Stimulated activated CD4-positive, alpha-beta T cell treated with anti-CD3 and anti-CD28 coated beads, Interleukin-1b, Interleukin-23, amount 100 ng/mL, for 1 hour (primary cell): ENCODE measurements around the gene EBF3.

Source experiments
- DNase-seq, 2 donors: peaks; one replicate each; pipeline ENCODE4 v3.0.0-alpha.2; 2020; ENCODE audit warnings: low read depth in 2 of 2

The EBF3 gene

GRCh38 chr10:129958629-129959543 is 5.2 kb downstream of the EBF3 start:
- no peak for DNase-seq

GRCh38 chr10:129958148-129958628 is 5.9 kb downstream of the EBF3 start:
- DNase-seq = no peak

GRCh38 chr10:129956876-129957673 is 7.0 kb downstream of the EBF3 start:
- no peak for DNase-seq

GRCh38 chr10:129956286-129956670 is 7.8 kb downstream of the EBF3 start:
- DNase-seq = no peak

DNA sequence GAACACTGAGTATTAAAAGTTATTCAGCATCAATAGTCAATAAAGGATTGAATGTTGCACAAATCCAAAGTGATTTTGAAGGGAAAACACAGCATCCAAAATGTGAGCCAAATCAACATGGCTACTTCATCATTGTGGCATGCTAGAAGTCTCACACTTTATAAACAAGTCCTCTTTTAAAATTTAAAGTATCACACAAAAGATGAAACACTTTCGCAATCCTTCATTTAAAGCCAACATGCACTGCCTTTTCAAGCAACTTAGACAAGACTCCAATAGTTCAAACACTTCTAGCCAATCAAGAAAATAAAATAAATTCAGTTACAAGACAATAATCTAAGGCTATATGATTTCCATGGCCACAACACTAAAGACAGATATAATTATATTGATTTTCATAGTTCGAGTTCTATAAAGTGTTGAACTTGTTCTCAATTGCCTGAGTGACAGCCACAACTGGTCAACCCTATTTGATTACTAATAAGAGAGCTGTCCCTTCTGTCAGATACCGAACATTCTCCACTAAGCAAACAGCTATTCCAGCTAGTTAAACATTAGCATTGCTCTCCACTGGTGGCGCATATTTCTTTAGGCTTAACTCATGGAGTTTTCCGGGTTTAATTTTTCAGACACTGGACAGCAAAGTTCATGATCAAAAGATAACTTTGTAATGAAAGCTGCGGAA is 8.3 kb downstream of the EBF3 start:
- no peak for DNase-seq

GRCh38 chr10:129954492-129955315 is 9.4 kb downstream of the EBF3 start:
- DNase-seq = no peak

DNA sequence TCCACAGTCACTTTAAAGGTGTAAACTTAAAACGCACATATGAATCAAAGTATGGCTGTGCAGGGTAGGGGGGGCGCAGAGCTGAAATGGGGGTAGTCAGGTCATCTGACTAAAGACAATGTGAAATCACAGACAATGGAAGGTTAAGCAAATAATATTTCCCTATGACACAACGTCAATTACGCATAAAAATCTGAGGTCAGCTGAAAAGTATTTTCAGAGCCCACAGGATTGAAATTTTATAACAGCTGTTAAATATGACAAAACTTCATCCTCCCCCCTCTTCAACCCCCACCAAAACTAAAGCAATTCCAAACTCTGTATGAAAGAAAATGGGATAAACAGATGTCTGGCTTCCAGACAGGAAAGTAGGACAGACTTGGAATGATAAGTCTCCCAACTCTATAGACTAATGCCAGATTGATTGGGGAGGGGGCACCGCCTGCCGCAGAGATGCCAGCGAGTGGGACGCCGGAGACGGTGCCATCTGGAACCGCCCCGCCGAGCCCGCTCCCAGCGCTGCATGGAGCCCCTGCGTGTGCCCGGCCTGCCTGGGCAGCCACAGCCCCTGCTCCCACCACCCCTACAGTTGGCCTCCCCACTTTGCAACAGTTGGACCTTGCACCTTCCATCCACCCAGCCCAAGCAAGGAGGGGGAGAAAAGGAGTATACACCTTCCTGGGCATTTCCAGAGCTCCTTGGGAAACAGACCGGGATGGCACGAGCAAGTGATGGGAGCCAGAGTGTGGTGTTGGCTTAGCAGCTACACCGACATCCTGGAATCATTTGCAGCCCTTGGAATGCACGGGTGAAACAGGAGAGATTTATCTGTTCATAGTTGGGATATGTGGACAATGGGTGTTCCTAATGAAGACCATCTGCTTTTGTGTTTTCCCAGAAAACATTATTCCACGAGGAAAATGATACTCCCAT is 10.7 kb downstream of the EBF3 start:
- DNase-seq = no peak

DNA sequence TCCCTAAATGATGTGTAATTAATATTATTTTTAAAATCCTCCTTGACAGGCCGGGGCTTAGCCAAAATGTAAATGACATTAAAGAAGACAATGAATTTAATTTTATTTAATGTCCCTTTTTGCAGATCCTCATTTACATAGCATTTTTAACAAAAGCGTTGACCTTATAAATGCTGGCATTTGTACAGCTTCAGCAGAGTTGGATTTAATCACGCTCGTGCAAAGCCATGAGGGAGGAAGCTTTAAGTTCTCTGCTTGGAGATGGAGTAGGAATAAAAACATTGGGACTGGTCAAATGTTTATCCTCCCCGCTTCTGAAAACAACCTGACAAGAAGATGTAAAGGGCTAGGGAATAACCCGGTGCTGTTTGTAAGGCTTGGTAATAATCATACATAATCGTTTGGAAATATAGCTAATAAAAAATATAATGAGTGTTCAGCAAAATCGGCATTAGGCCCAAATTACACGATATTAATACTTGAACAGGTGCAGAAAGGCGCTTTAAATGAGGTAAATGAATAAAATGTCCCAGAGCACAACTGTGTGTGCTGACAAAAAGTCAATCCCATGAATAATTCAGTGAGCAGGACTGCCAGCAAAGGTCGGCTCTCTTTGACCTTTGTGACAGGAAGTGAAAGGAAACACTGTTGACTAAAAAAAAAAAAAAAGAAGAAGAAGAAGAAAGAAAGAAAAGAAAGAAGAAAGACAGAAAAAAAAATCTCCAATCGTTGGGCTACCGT is 11.5 kb downstream of the EBF3 start:
- no peak for DNase-seq

DNA sequence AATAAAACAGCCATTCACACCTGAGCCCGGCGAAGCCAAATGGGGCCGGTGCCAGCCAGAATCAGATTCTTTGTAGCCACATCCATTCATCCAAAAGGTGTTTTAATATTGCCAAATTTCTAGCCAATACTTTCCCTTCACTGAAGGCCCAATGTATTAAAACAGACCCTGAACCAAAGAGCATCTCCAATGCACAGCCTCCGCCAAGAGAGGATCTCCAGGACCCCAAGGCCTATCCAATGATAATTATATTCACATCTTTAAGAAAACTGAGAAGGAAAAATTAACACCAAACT is 12.2 kb downstream of the EBF3 start:
- DNase-seq = no peak

GRCh38 chr10:129951101-129951969 is 12.7 kb downstream of the EBF3 start:
- DNase-seq = no peak

GRCh38 chr10:129950676-129951075 is 13.4 kb downstream of the EBF3 start:
- no peak for DNase-seq

- DNase-seq = no peak
These were observed 14.2 kb downstream of the EBF3 start for GRCh38 chr10:129949891-129950291.

- DNase-seq = no peak
These were observed 14.7 kb downstream of the EBF3 start for GRCh38 chr10:129949411-129949810.

- DNase-seq = no peak
These were observed 17.2 kb downstream of the EBF3 start for GRCh38 chr10:129946859-129947258.

DNA sequence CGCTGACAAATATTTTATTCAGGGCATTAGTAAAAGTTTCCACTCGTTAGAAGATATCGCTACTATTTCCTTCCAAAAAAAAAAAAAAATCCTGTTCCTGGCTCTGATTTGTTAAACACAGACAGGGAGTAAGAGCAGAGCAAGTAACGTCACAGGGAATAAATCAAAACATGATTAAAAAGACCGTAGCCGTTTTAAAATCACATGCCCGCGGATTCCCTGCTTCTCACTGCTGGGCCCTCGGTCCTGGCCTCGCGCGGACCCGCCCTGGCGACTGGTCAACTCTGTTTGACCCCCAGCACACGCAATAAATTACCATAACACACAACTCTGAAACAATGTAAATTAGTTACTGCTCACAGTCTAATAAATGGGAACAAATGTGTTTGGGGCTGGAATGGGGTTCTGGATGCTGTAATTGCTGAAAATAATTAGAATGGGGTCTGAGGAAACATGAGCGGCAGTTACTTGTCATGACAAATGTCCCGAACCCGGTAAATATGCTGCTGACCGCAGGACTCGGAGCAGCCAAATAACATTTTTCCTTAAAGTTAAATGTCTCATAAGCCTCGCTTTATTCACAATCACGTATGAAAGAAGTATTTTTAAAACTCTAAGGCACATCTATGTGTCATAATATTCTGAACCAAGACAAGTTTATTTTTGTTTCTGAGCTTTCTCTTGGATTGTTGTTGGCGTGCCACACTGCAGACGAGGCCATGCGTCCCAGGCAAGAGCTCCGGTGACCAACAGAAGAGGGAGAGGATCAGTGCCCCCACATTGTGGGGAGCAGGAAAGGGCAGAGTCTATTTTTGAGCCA is 17.9 kb downstream of the EBF3 start:
- no peak for DNase-seq

DNA sequence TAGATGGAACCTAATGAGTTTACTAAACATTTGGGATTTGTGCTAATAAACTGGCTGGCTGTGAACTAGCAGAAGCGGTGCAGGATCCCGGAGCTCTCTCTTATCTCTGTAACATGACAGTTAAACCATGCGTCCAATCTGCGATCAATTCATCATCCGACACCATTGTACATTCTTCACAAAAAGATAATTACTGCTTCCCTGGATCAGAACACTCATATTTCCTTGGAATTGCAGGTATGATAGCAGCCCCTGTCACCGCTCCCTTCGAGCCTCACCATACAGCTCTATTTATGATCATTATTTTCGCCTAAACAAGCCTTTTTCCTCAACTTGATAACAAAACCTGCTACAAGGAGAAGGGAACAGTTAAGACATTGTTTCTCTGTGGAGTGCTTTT is 18.5 kb downstream of the EBF3 start:
- no peak for DNase-seq

- no peak for DNase-seq
These were observed 19.0 kb downstream of the EBF3 start for GRCh38 chr10:129945064-129945463.

DNA sequence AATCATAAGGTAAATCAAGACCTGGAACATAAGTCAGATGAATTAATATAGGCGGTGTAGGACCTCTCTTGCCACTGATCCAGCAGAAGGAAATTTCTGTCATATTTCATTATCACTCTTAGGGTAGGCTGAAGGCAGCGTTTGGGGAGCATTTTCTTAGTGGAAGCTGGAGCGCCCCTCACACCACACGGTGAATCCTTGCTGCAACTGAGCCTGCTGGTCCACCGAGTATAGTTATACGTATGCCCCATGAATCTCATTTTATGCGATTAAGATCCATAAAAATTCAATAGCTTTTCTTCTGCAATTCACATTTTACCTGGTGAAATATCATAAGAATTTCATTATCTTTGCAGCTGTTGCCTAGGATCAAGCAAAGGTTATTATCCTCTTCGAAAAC is 19.6 kb downstream of the EBF3 start:
- no peak for DNase-seq
